ENCODE results near the gene TSN.

DNA sequence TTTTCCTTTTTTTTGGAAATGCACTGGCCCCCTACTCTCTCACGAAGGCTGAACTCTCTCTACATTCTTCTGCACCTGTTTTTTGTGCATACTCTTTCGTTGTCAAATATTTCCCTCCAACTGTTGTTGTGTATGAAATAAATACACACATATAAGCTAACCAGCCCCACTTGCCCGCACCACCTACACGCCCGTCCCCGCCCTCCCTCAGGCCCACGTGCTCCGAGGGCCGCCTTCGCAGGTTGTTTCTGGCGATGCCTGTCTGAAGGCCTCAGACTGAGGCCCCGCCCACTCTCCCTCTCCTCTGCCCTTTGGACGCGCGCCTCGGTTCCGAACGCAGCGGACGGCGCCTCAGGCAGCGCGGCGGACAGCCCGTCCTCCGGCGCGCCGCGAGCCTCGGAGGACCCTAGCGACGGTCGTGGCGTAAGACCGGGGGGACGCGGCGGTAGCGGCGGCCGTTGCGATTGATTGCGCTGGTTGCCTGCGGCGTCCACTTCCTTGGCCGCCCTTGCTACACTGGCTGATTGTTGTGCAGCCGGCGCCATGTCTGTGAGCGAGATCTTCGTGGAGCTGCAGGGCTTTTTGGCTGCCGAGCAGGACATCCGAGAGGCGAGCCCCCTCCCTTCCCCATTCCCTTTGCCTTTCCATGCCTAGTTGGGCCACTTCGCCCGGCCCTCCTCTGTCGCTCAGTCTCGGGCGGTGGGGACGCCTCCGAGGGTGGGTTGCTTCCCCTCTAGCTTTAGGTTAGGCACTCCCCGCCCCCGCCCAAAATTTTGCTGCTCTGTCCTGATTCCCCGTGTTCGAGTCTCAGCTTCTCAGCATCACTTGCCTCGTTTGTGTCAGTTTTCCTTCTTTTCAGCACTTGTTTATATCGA lies at the start of gene TSN:
- TF ChIP-seq, protein P1, sequence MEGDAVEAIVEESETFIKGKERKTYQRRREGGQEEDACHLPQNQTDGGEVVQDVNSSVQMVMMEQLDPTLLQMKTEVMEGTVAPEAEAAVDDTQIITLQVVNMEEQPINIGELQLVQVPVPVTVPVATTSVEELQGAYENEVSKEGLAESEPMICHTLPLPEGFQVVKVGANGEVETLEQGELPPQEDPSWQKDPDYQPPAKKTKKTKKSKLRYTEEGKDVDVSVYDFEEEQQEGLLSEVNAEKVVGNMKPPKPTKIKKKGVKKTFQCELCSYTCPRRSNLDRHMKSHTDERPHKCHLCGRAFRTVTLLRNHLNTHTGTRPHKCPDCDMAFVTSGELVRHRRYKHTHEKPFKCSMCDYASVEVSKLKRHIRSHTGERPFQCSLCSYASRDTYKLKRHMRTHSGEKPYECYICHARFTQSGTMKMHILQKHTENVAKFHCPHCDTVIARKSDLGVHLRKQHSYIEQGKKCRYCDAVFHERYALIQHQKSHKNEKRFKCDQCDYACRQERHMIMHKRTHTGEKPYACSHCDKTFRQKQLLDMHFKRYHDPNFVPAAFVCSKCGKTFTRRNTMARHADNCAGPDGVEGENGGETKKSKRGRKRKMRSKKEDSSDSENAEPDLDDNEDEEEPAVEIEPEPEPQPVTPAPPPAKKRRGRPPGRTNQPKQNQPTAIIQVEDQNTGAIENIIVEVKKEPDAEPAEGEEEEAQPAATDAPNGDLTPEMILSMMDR (IDR thresholded peaks at IDR 0.05; ENCODE audit: low read depth, low read length, poor library complexity, severe bottlenecking) = no peak
- no peak for TF ChIP-seq EZH2phosphoT487 (IDR thresholded peaks at IDR 0.05; ENCODE audit: borderline replicate concordance, low read length)

All from DOHH2 (cell line).